H1 (cell line): ENCODE data around the gene NAPG. TPM values are rescaled to one million over a fixed set of nuclear protein-coding genes. Genes with fewer than 3 reads are reported as not detected.

ENCODE experiments used
- CTCF ChIA-PET: fragments of 300-600 bp; sonication (Branson Sonifier 250); formaldehyde crosslinking; loops from one replicate; lab custom pipeline; 2021; ENCODE audit not compliant: partially characterized antibody; lab: Charles Lee
- POLR2A ChIA-PET: fragments of 300-600 bp; sonication (Branson Sonifier 250); formaldehyde crosslinking; loops from one replicate; lab custom pipeline; 2021; ENCODE audit warnings: inconsistent platforms; ENCODE audit not compliant: partially characterized antibody; lab: Charles Lee
- DNase-seq, 2 experiments: peaks; one replicate each; pipeline versions ENCODE4 v3.0.0 to v3.0.0-alpha.2; 2010 to 2022; ENCODE audit warnings: low spot score in 2 of 2, low read depth in 1 of 2, mixed read lengths in 1 of 2
- FAIRE-seq: peaks from 2 replicates; lab custom pipeline; 2011; peaks lifted over from hg19 to GRCh38; lab: Jason Lieb, UNC
- H2AFZ ChIP-seq: 2 replicates; pipeline ENCODE4 v1.8.1; 2012; ENCODE audit warnings: low read length, inconsistent platforms
- H2AK5ac ChIP-seq: 2 replicates; pipeline ENCODE4 v1.6.1; 2013; ENCODE audit warnings: low read depth, low read length
- H2BK120ac ChIP-seq: replicated peaks from 2 replicates; pipeline ENCODE3; 2013; ENCODE audit warnings: low read depth, low read length, inconsistent platforms
- H2BK12ac ChIP-seq: 2 replicates; pipeline ENCODE4 v1.6.1; 2013; ENCODE audit warnings: low read depth, low read length
- H2BK15ac ChIP-seq: 2 replicates; pipeline ENCODE4 v1.6.1; 2013; ENCODE audit warnings: low read length
- H2BK20ac ChIP-seq: 2 replicates; pipeline ENCODE4 v1.6.1; 2013; ENCODE audit warnings: low read length
- H2BK5ac ChIP-seq: 2 replicates; pipeline ENCODE4 v1.6.1; 2013; ENCODE audit warnings: low read depth, low read length
- H3K14ac ChIP-seq: 2 replicates; pipeline ENCODE4 v1.6.1; 2013; ENCODE audit warnings: inconsistent platforms; ENCODE audit not compliant: insufficient read length
- H3K18ac ChIP-seq: 2 replicates; pipeline ENCODE4 v1.6.1; 2013; ENCODE audit warnings: low read length; ENCODE audit errors: extremely low read depth
- H3K23ac ChIP-seq: 2 replicates; pipeline ENCODE4 v1.6.1; 2013; ENCODE audit warnings: inconsistent platforms; ENCODE audit not compliant: insufficient read length
- H3K23me2 ChIP-seq: 2 replicates; pipeline ENCODE4 v1.6.1; 2013; ENCODE audit warnings: low read depth, low read length
- H3K27ac ChIP-seq: 2 replicates; pipeline ENCODE4 v1.6.1; 2011; ENCODE audit warnings: low read depth, low read length, inconsistent platforms
- H3K27me3 ChIP-seq, 4 experiments: replicated peaks in 1 of 4; 1 replicate in 1 of 4; 2 replicates in 3 of 4; pipeline versions ENCODE4 v1.6.1 to v1.8.1; 2011 to 2013; ENCODE audit warnings: low read length in 3 of 4, mild to moderate bottlenecking in 3 of 4, inconsistent platforms in 2 of 4, mixed read lengths in 2 of 4, moderate library complexity in 1 of 4; ENCODE audit not compliant: control insufficient read depth in 3 of 4, insufficient read depth in 3 of 4; ENCODE audit errors: extremely low read depth in 1 of 4
- H3K36me3 ChIP-seq, 4 experiments: 2 replicates each; pipeline versions ENCODE4 v1.6.1 to v1.8.1; 2011 to 2013; ENCODE audit warnings: mild to moderate bottlenecking in 4 of 4, low read length in 3 of 4, moderate library complexity in 2 of 4, control low read depth in 1 of 4, inconsistent platforms in 1 of 4; ENCODE audit not compliant: insufficient read depth in 4 of 4, control insufficient read depth in 2 of 4
- H3K4ac ChIP-seq: replicated peaks from 2 replicates; pipeline ENCODE3; 2013; ENCODE audit warnings: low read length, low read depth, mixed read lengths, inconsistent platforms; ENCODE audit not compliant: insufficient read length
- H3K4me1 ChIP-seq, 4 experiments: replicated peaks in 1 of 4; 1 replicate in 1 of 4; 2 replicates in 3 of 4; pipeline versions ENCODE4 v1.6.1 to v1.8.1; 2011 to 2013; ENCODE audit warnings: low read length in 3 of 4, inconsistent platforms in 2 of 4, mixed read lengths in 1 of 4; ENCODE audit not compliant: insufficient read depth in 4 of 4, control insufficient read depth in 3 of 4
- H3K4me2 ChIP-seq, 2 experiments: 2 replicates each; pipeline versions ENCODE4 v1.6.1 to v1.8.1; 2011 to 2013; ENCODE audit warnings: low read depth in 2 of 2, low read length in 2 of 2, control low read depth in 1 of 2, inconsistent platforms in 1 of 2, mild to moderate bottlenecking in 1 of 2; ENCODE audit not compliant: insufficient read depth in 1 of 2
- H3K4me3 ChIP-seq, 4 experiments: fragments of 200-600, 300-600 bp in 1 of 4; sonication (generic), shearing (Covaris generic), sonication (Bioruptor Twin) in 1 of 4; 2 replicates each; pipeline versions ENCODE4 v1.5.1 to v1.8.1; 2011 to 2016; ENCODE audit warnings: low read length in 4 of 4, low read depth in 3 of 4, control low read depth in 2 of 4, inconsistent platforms in 2 of 4, mild to moderate bottlenecking in 2 of 4, mixed read lengths in 1 of 4, moderate library complexity in 1 of 4; ENCODE audit not compliant: insufficient read depth in 2 of 4; ENCODE audit errors: extremely low read depth in 1 of 4
- H3K56ac ChIP-seq: replicated peaks from 2 replicates; pipeline ENCODE3; 2013; ENCODE audit warnings: low read depth, mild to moderate bottlenecking, mixed read lengths, low read length, inconsistent platforms; ENCODE audit not compliant: insufficient read length
- H3K79me1 ChIP-seq: 2 replicates; pipeline ENCODE4 v1.6.1; 2013; ENCODE audit warnings: low read depth, low read length, control low read depth
- H3K79me2 ChIP-seq, 2 experiments: 2 replicates each; pipeline versions ENCODE4 v1.6.1 to v1.8.1; 2012 to 2013; ENCODE audit warnings: low read length in 2 of 2, mild to moderate bottlenecking in 2 of 2, inconsistent platforms in 1 of 2; ENCODE audit not compliant: insufficient read depth in 2 of 2, control insufficient read depth in 1 of 2
- H3K9ac ChIP-seq, 4 experiments: replicated peaks in 1 of 4; 1 replicate in 1 of 4; 2 replicates in 3 of 4; pipeline versions ENCODE4 v1.6.1 to v1.8.1; 2011 to 2013; ENCODE audit warnings: low read depth in 3 of 4, low read length in 3 of 4, control low read depth in 2 of 4, mild to moderate bottlenecking in 2 of 4, moderate library complexity in 2 of 4, inconsistent platforms in 1 of 4; ENCODE audit errors: extremely low read depth in 1 of 4
- H3K9me3 ChIP-seq, 2 experiments: 2 replicates each; pipeline versions ENCODE4 v1.6.1 to v1.8.1; 2012 to 2013; ENCODE audit warnings: mild to moderate bottlenecking in 2 of 2, moderate library complexity in 2 of 2, control low read depth in 1 of 2, inconsistent platforms in 1 of 2, low read depth in 1 of 2, low read length in 1 of 2, mixed read lengths in 1 of 2; ENCODE audit not compliant: insufficient read depth in 2 of 2
- H4K20me1 ChIP-seq, 2 experiments: replicated peaks in 1 of 2; 2 replicates each; pipeline versions ENCODE3 to v1.8.1; 2011 to 2013; ENCODE audit warnings: inconsistent platforms in 2 of 2, low read length in 2 of 2, mild to moderate bottlenecking in 1 of 2; ENCODE audit not compliant: insufficient read depth in 2 of 2, control insufficient read depth in 1 of 2
- H4K5ac ChIP-seq: 2 replicates; pipeline ENCODE4 v1.6.1; 2013; ENCODE audit warnings: low read length, low read depth, mixed read lengths, inconsistent platforms; ENCODE audit not compliant: insufficient read length
- H4K8ac ChIP-seq: 2 replicates; pipeline ENCODE4 v1.8.0; 2013; ENCODE audit warnings: mild to moderate bottlenecking, moderate library complexity, low read length, inconsistent platforms; ENCODE audit not compliant: insufficient read depth; ENCODE audit errors: extremely low read depth
- H4K91ac ChIP-seq: replicated peaks from 2 replicates; pipeline ENCODE3; 2013; ENCODE audit warnings: low read length, mixed read lengths, inconsistent platforms; ENCODE audit not compliant: insufficient read length
- ASH2L ChIP-seq: fragments of 200-600, 300-600 bp; sonication (generic); IDR thresholded peaks from one replicate; pipeline ENCODE4 v1.7.1; 2017; ENCODE audit warnings: low read length
- CBX8 ChIP-seq: fragments of 300-800, 300-1000 bp; sonication (generic); IDR thresholded peaks from 2 replicates; pipeline ENCODE4 v1.7.1; 2016; ENCODE audit warnings: low read depth, low read length, borderline replicate concordance
- CREB1 ChIP-seq: IDR thresholded peaks from 2 replicates; pipeline ENCODE4 v1.6.1; 2012; ENCODE audit warnings: inconsistent platforms
- GABPA ChIP-seq: IDR thresholded peaks from 2 replicates; pipeline ENCODE4 v1.6.1; 2011; ENCODE audit warnings: mild to moderate bottlenecking, low read length, moderate library complexity, borderline replicate concordance; ENCODE audit not compliant: insufficient read depth
- HDAC2 ChIP-seq, 2 experiments: fragments of 300-600 bp in 1 of 2; sonication (generic) in 1 of 2; IDR thresholded peaks; 2 replicates each; pipeline ENCODE4 v1.6.1; 2011 to 2012; ENCODE audit warnings: low read depth in 2 of 2, low read length in 2 of 2, mild to moderate bottlenecking in 2 of 2, moderate library complexity in 2 of 2, borderline replicate concordance in 1 of 2, inconsistent platforms in 1 of 2
- KDM1A ChIP-seq: fragments of 200-600, 300-600 bp; sonication (generic); IDR thresholded peaks from 2 replicates; pipeline ENCODE4 v1.7.1; 2016; ENCODE audit warnings: mild to moderate bottlenecking, low read length, borderline replicate concordance
- RFX5 ChIP-seq: IDR thresholded peaks from 2 replicates; pipeline ENCODE4 v1.6.1; 2011; ENCODE audit warnings: low read depth, low read length, improper control_type of control experiment, borderline replicate concordance
- RXRA ChIP-seq: IDR thresholded peaks from 2 replicates; pipeline ENCODE4 v1.6.1; 2011; ENCODE audit warnings: low read depth, mild to moderate bottlenecking, low read length, moderate library complexity; ENCODE audit not compliant: insufficient read depth
- SP2 ChIP-seq: IDR thresholded peaks from 2 replicates; pipeline ENCODE4 v1.6.1; 2012; ENCODE audit warnings: mild to moderate bottlenecking, low read length, inconsistent platforms
- TCF12 ChIP-seq: IDR thresholded peaks from 2 replicates; pipeline ENCODE4 v1.6.1; 2011; ENCODE audit warnings: low read depth, mild to moderate bottlenecking, low read length
- WGBS, 2 experiments: shearing (Covaris generic) in 1 of 2; methylation state at CpG; one replicate each; pipeline versions ENCODE4 v1.1.6 to v1.1.7; 2013 to 2015; ENCODE audit warnings: low lambda C conversion rate in 2 of 2, mixed read lengths in 2 of 2, inconsistent platforms in 1 of 2, low coverage in 1 of 2, missing lambda C conversion rate in 1 of 2; ENCODE audit not compliant: insufficient replicate concordance in 2 of 2, insufficient coverage in 1 of 2, insufficient read length in 1 of 2; ENCODE audit errors: extremely low coverage in 1 of 2, missing lambda C conversion rate in 1 of 2; 5-methylcytosine and 5-hydroxymethylcytosine counted together
- polyA plus RNA-seq, 7 experiments: library from polyadenylated mRNA; depleted of rRNA in 3 of 7; stranded (reverse) in 5 of 7; unstranded in 2 of 7; fragments of >200 nt in 5 of 7; fragments of 200-250 nt in 2 of 7; gene quantifications; 1 replicate in 5 of 7; 2 replicates in 1 of 7; 4 replicates in 1 of 7; pipeline versions ENCODE4 v1.2.1 to v1.2.3, GENCODE V29; 2011 to 2013; ENCODE audit warnings: missing spikeins in 2 of 7, mixed read lengths in 2 of 7
- total RNA-seq: library from RNA; stranded (reverse); fragmentation: NEBNext Ultra II Directional; extraction: Animal tissue kit (Norgen Biotek cat#: 25700); gene quantifications from 2 replicates; pipeline ENCODE4 v1.2.1, GENCODE V29; 2021

Gene NAPG
- total and polyA plus RNA-seq, 2 of the 8 experiments (the other 6 are each of a cell fraction or from before 2014, with no cell fraction given): 8.0 to 23.5 TPM

DNA sequence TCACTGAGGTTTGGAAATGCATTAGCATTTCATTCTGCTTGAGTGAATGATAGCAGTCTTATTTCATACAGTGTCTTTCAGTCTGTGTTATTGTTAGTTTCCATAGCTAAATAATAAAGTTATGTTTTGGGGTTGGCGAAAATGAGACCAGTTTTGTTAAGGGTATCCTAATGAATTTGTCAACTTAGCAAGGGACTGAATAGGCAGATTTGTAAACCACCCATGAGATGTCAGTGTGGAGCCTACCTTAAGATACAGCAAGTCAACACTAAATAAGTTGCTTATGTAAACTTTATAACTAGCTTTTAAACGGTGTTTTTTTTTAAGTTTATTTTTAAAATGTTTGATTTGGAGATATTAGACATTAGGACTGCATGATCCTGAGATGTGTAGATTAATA is 11.9 kb downstream of the NAPG start:
- H4K91ac ChIP-seq: no peak overlapping the region
- H2BK12ac ChIP-seq: no peak overlapping the region
- H3K23ac ChIP-seq: no peak overlapping the region
- CTCF ChIA-PET: interaction anchor here (0.6 to 0.9 kb wide), 2 partner anchors 505 to 577 kb away, joined by 3 read pairs; no protein-coding TSS in a partner anchor
- H3K4ac ChIP-seq: no peak overlapping the region
- H2BK5ac ChIP-seq: no peak overlapping the region
- POLR2A ChIA-PET: no interaction called here
- no peaks in the 10 kb centered on the region; the same call in 1 of the 2 replicates for H3K79me1 ChIP-seq
- H4K20me1 ChIP-seq: no peaks in the 10 kb centered on the region
- H3K4me3 ChIP-seq: no peak overlapping the region
- H4K5ac ChIP-seq: no peak overlapping the region
- H3K14ac ChIP-seq: no peak overlapping the region
- no peak overlapping the region for H3K56ac ChIP-seq
- H2BK20ac ChIP-seq: no peak overlapping the region
- no peak overlapping the region for H2BK120ac ChIP-seq
- no peak overlapping the region for H2AK5ac ChIP-seq
- H3K27me3 ChIP-seq: no peaks in the 10 kb centered on the region
- FAIRE-seq (no peak), DNase-seq (no peak)
- H3K4me1 ChIP-seq: no peaks in the 10 kb centered on the region
- no peaks in the 10 kb centered on the region for H3K9me3 ChIP-seq
- H4K8ac ChIP-seq: no peak overlapping the region
- no peak overlapping the region for H3K18ac ChIP-seq
- peaks cover 3 to 24% (median 15%) of the 10 kb centered on the region in 4 experiments; a peak in 7 of 8 replicates for H3K36me3 ChIP-seq
- no peak overlapping the region for H3K9ac ChIP-seq
- H3K27ac ChIP-seq: no peak overlapping the region
- no peak overlapping the region for H2AFZ ChIP-seq
- no peak overlapping the region for H3K4me2 ChIP-seq
- H3K79me2 ChIP-seq: peaks cover 0 to 8% of the 10 kb centered on the region in 2 experiments; a peak in 2 of 4 replicates
- WGBS, 2 experiments: 85 to 100% methylated on average over 1 to 2 of the region's 2 CpGs
- no peaks in the 10 kb centered on the region for H3K23me2 ChIP-seq
- no peak overlapping the region for H2BK15ac ChIP-seq
- no peak for TF ChIP-seq CBX8
- TF ChIP-seq CREB1: no peak
- no peak for TF ChIP-seq RXRA
- no peak for TF ChIP-seq SP2
- no peak for TF ChIP-seq ASH2L
- TF ChIP-seq KDM1A: no peak
- no peak for TF ChIP-seq TCF12
- no peak for TF ChIP-seq GABPA
- no peak for TF ChIP-seq HDAC2 (IDR thresholded peaks at IDR 0.05; ENCODE audit: borderline replicate concordance in 1 of 2, low read depth in 2 of 2, low read length in 2 of 2)
- TF ChIP-seq RFX5: no peak
